Activated naive CD4-positive, alpha-beta T cell treated with anti-CD3 and anti-CD28 coated beads for 36 hours (primary cell): ENCODE data around the gene NBEA. TPM values are rescaled to one million over a fixed set of nuclear protein-coding genes. Genes with fewer than 3 reads are reported as not detected.
A peak's percentile ranks its signal among the peaks of the same experiment; 100 is the strongest.
"Not testable (repeated sequence)": the region's sequence is repeated elsewhere in the genome, so short reads cannot be mapped to it uniquely, and the experiment has no call there.

Experiments used
- CTCF ChIA-PET: fragments of 350-600 bp; sonication (Branson Sonifier 250); formaldehyde crosslinking; loops from one replicate; lab custom pipeline; 2021; ENCODE audit warnings: antibody characterized with exemption; lab: Charles Lee
- DNase-seq: peaks from one replicate; pipeline ENCODE4 v3.0.0-alpha.2; 2020
- H3K27ac Mint-ChIP-seq: one replicate; pipeline ENCODE4 v1.8.0; 2021; ENCODE audit warnings: mild to moderate bottlenecking, mixed read lengths
- H3K27me3 Mint-ChIP-seq: one replicate; pipeline ENCODE4 v1.8.0; 2021; ENCODE audit warnings: low read depth, mixed read lengths
- H3K36me3 Mint-ChIP-seq: one replicate; pipeline ENCODE4 v1.8.0; 2021; ENCODE audit warnings: low read depth, mixed read lengths
- H3K4me1 Mint-ChIP-seq: one replicate; pipeline ENCODE4 v1.8.0; 2021; ENCODE audit warnings: low read depth, mixed read lengths
- H3K4me3 Mint-ChIP-seq: one replicate; pipeline ENCODE4 v1.8.0; 2021; ENCODE audit warnings: mild to moderate bottlenecking, moderate library complexity, mixed read lengths
- H3K9me3 Mint-ChIP-seq: one replicate; pipeline ENCODE4 v1.8.0; 2021; ENCODE audit warnings: mixed read lengths
- intact Hi-C: fragments of 100-400 bp; cut with micrococcal nuclease; formaldehyde crosslinking; loops from one replicate; pipeline ENCODE4 v1.15.1; 2023
- total RNA-seq, 2 experiments: library from RNA; stranded (reverse); gene quantifications; one replicate each; pipeline ENCODE4 v1.2.3, GENCODE V29; 2021

Gene NBEA
- under 1 TPM; 0.26 to 0.67 TPM for total RNA-seq

- intact Hi-C loops = loop anchor here (1.0 to 10.0 kb wide), 5 partner anchors 223 to 1397 kb away; partner anchors contain the start of gene RFC3
- CTCF ChIA-PET = no interaction called here
- H3K27me3 Mint-ChIP-seq = peaks cover 40% of the 10 kb centered on the region
These were observed at the start of gene NBEA for GRCh38 chr13:34941835-34942731. TSS of gene NBEA (plus strand) at chr13:34942270. CDS start at chr13:34942821, 551 bp downstream.

GRCh38 chr13:34894756-34895155 is 47.3 kb upstream of the NBEA start:
- no peaks in the 10 kb centered on the region for H3K36me3 Mint-ChIP-seq
- no peak overlapping the region for H3K4me3 Mint-ChIP-seq
- H3K27ac Mint-ChIP-seq = no peak overlapping the region
- intact Hi-C loops = no loop called here
- H3K27me3 Mint-ChIP-seq = peaks cover 12% of the 10 kb centered on the region
- no peaks in the 10 kb centered on the region for H3K4me1 Mint-ChIP-seq
- no peaks in the 10 kb centered on the region for H3K9me3 Mint-ChIP-seq
- CTCF ChIA-PET = no interaction called here
- DNase-seq = no peak

More at GRCh38 chr13:34941835-34942731, at the start of gene NBEA:
- peaks cover 21% of the 10 kb centered on the region for H3K4me1 Mint-ChIP-seq
- peak; percentile 70 for DNase-seq
- peak within 1 kb of the TSS; percentile 84 for H3K4me3 Mint-ChIP-seq
- no peaks in the 10 kb centered on the region for H3K9me3 Mint-ChIP-seq
- no peak within 1 kb of the TSS for H3K27ac Mint-ChIP-seq
- no peaks in the 10 kb centered on the region for H3K36me3 Mint-ChIP-seq

DNA sequence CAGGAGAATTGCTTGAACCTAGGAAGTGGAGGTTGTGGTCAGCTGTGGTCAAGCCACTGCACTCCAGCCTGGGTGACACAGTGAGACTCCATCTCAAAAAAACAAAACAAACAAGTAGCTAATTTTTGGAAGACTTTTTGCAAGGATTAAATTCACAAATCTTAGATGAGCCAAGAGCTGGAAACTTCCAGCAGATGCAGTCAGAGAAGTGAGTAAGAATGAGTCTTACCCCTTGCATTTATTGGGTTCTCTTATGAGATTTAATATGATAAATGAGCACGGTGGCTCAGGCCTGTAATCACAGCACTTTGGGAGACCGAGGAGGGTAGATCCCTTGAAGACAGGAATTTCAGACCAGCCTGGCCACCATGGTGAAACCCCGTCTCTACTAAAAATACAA is 44.9 kb upstream of the NBEA start:
- Mint-ChIP-seq H3K27me3 (peaks cover 13% of the 10 kb centered on the region), H3K4me3 (no peak overlapping the region), H3K27ac (no peak overlapping the region), H3K36me3 (no peaks in the 10 kb centered on the region), H3K9me3 (no peaks in the 10 kb centered on the region), H3K4me1 (no peaks in the 10 kb centered on the region)
- CTCF ChIA-PET = interaction anchor here (0.6 to 1.2 kb wide), 3 partner anchors 13 to 246 kb away, joined by 3 to 4 read pairs (median 3); no protein-coding TSS in a partner anchor
- DNase-seq = no peak
- intact Hi-C loops = no loop called here

- intact Hi-C loops = no loop called here
- Mint-ChIP-seq H3K4me1 (no peaks in the 10 kb centered on the region), H3K36me3 (no peaks in the 10 kb centered on the region), H3K27me3 (peaks cover 18% of the 10 kb centered on the region), H3K27ac (no peak overlapping the region), H3K9me3 (no peaks in the 10 kb centered on the region), H3K4me3 (no peak overlapping the region)
- DNase-seq = no peak
- CTCF ChIA-PET = no interaction called here
These were observed 42.2 kb upstream of the NBEA start for GRCh38 chr13:34899888-34900287.

GRCh38 chr13:34900288-34900739 is 41.8 kb upstream of the NBEA start:
- CTCF ChIA-PET = no interaction called here
- Mint-ChIP-seq H3K4me1 (no peaks in the 10 kb centered on the region), H3K27me3 (peaks cover 18% of the 10 kb centered on the region), H3K4me3 (no peak overlapping the region), H3K36me3 (no peaks in the 10 kb centered on the region), H3K9me3 (no peaks in the 10 kb centered on the region), H3K27ac (no peak overlapping the region)
- no peak for DNase-seq
- intact Hi-C loops = no loop called here

DNA sequence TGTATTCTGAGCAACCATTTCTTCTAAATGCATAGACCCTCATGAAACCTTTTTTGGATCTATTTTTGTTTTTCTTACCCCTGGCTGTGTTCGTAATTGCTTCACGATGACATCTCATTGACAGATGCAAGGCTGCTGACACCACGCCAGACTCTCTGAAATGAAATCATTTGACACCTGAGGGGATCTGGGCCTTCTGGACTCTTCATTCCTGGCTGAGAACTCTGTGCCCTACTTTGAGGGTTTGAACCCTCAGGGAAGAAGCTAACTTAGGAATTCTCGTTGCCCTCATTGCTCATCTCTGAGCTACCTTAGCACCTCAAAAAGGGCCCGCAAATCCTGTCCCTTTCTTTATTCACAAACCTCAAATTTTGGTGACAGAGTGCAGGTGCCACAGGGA is 40.5 kb upstream of the NBEA start:
- no peak overlapping the region for H3K27ac Mint-ChIP-seq
- H3K4me3 Mint-ChIP-seq = no peak overlapping the region
- H3K4me1 Mint-ChIP-seq = no peaks in the 10 kb centered on the region
- no peaks in the 10 kb centered on the region for H3K9me3 Mint-ChIP-seq
- H3K27me3 Mint-ChIP-seq = peaks cover 23% of the 10 kb centered on the region
- intact Hi-C loops = no loop called here
- H3K36me3 Mint-ChIP-seq = no peaks in the 10 kb centered on the region
- DNase-seq = no peak
- CTCF ChIA-PET = no interaction called here

- intact Hi-C loops = no loop called here
- no peaks in the 10 kb centered on the region for H3K4me1 Mint-ChIP-seq
- H3K36me3 Mint-ChIP-seq = no peaks in the 10 kb centered on the region
- no peak overlapping the region for H3K27ac Mint-ChIP-seq
- H3K4me3 Mint-ChIP-seq = no peak overlapping the region
- no peak for DNase-seq
- CTCF ChIA-PET = interaction anchor here (0.6 to 1.2 kb wide), 2 partner anchors 14 to 273 kb away, joined by 3 read pairs; no protein-coding TSS in a partner anchor
- no peaks in the 10 kb centered on the region for H3K9me3 Mint-ChIP-seq
- H3K27me3 Mint-ChIP-seq = peaks cover 29% of the 10 kb centered on the region
These were observed 30.9 kb upstream of the NBEA start for GRCh38 chr13:34911159-34911558.

DNA sequence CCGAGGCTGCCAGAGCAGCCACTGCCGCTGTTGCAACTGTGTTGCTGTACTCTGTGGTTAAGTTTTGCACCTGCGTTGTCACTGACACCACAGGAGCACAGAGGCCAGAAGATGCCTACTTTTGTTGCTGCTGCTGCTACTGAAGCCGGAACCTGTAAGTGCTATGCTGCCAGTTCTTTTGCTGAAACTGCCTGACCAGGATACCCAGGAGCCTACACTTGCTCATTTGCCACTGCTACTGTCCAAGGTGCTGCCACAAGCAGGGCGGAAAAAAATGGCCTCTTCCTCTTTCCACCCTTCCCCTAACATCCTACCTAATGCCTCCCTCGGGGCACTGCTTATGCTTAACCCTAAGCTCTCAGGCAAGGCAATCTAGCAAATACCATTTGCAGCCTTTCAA is 29.0 kb upstream of the NBEA start:
- Mint-ChIP-seq H3K36me3 (no peaks in the 10 kb centered on the region), H3K27ac (no peak overlapping the region), H3K27me3 (peaks cover 30% of the 10 kb centered on the region), H3K4me1 (no peaks in the 10 kb centered on the region), H3K9me3 (no peaks in the 10 kb centered on the region), H3K4me3 (no peak overlapping the region)
- intact Hi-C loops = no loop called here
- CTCF ChIA-PET = interaction anchor here (0.7 kb wide), 1 partner anchor 20 kb away, joined by 3 read pairs; no protein-coding TSS in a partner anchor
- DNase-seq = peak; percentile 4

GRCh38 chr13:34914416-34914815 is 27.7 kb upstream of the NBEA start:
- intact Hi-C loops = no loop called here
- CTCF ChIA-PET = no interaction called here
- Mint-ChIP-seq H3K9me3 (no peaks in the 10 kb centered on the region), H3K27ac (no peak overlapping the region), H3K4me3 (no peak overlapping the region), H3K27me3 (peaks cover 26% of the 10 kb centered on the region), H3K36me3 (no peaks in the 10 kb centered on the region), H3K4me1 (no peaks in the 10 kb centered on the region)
- no peak for DNase-seq

GRCh38 chr13:34926508-34926907 is 15.6 kb upstream of the NBEA start:
- Mint-ChIP-seq H3K27me3 (peaks cover 17% of the 10 kb centered on the region), H3K27ac (no peak overlapping the region), H3K4me1 (no peaks in the 10 kb centered on the region), H3K4me3 (no peak overlapping the region), H3K9me3 (no peaks in the 10 kb centered on the region), H3K36me3 (no peaks in the 10 kb centered on the region)
- intact Hi-C loops = no loop called here
- no peak for DNase-seq
- CTCF ChIA-PET = no interaction called here

DNA sequence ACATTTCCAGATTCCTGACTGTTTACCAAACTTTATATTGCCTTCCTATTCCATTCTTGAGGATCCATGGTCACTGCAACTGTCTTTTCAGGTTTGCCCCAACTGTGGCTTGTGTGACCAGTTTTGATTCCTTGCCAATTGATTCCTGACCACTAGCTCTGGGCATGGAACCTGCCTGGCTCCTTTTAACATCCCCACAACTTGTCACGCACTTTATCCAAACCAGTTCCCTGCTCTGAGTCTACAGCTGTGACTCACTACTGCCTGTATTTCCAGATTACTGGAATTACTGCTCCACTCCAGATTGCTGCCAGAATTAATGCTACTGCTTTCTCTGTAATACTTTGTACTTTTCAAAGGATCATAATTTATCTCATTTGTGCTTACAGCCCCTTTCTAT is 13.4 kb upstream of the NBEA start:
- DNase-seq, CTCF ChIA-PET, H3K4me1 Mint-ChIP-seq, H3K36me3 Mint-ChIP-seq, intact Hi-C loops, H3K4me3 Mint-ChIP-seq, H3K27ac Mint-ChIP-seq, H3K9me3 Mint-ChIP-seq: not testable (repeated sequence)
- H3K27me3 Mint-ChIP-seq = peaks cover 22% of the 10 kb centered on the region

DNA sequence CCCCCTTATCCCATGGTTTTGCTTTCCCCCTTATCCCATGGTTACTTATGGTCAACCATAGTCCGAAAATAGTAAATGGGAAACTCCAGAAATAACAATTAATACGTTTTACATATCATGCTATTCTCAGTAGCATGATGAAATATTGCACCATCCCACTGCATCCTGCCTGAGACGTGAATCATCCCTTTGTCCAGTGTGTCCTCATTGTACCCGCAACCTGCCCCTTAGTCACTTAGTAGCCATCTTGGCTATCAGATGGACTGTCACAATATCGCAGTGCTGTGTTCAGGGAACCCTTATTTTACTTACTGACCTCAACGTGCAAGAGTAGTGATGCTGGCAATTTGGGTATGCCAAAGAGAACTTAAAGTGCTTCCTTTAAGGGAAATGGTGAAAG is 10.5 kb upstream of the NBEA start:
- Mint-ChIP-seq H3K36me3 (no peaks in the 10 kb centered on the region), H3K4me1 (no peaks in the 10 kb centered on the region), H3K27ac (no peak overlapping the region), H3K27me3 (peaks cover 24% of the 10 kb centered on the region), H3K9me3 (peaks cover 2% of the 10 kb centered on the region), H3K4me3 (no peak overlapping the region)
- intact Hi-C loops = no loop called here
- CTCF ChIA-PET = no interaction called here
- no peak for DNase-seq

GRCh38 chr13:34933349-34933748 is 8.7 kb upstream of the NBEA start:
- Mint-ChIP-seq H3K4me3 (no peak overlapping the region), H3K27ac (no peak overlapping the region), H3K27me3 (peaks cover 29% of the 10 kb centered on the region), H3K4me1 (no peaks in the 10 kb centered on the region), H3K9me3 (peaks cover 2% of the 10 kb centered on the region), H3K36me3 (no peaks in the 10 kb centered on the region)
- CTCF ChIA-PET = interaction anchor here (0.7 to 1.2 kb wide), 2 partner anchors 20 to 1469 kb away, joined by 3 read pairs; no protein-coding TSS in a partner anchor
- intact Hi-C loops = no loop called here
- no peak for DNase-seq
